ENCODE results near the gene TIMM13. TPM values are rescaled to one million over a fixed set of nuclear protein-coding genes. Genes with fewer than 3 reads are reported as not detected.

TIMM13 gene
- total and polyA plus RNA-seq, 4 donors = 27.2 to 103 (median 80.8) TPM

DNA sequence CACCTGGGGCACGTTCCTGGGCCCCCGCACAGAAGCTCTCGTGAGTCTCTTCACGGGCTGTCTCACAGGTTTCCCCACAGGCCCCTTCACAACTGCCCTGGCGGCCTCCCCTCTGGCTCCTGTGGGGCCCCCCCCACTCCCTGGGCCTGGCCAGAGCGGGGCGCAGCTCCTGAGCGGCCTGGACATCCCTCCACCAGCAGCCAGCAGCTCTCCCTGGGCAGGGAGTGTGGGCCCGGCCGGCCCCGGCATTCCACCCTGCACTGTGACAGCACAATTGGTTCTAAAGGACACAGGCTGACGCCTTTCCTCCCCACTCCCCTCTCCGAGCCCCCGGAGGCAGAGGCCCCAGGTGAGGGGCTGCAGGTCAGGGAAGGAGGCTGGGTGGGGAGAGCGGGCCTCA, 9.5 kb upstream of the TIMM13 start:
- H3K36me3 ChIP-seq (ENCODE audit: control insufficient read depth in 4 of 4, insufficient read depth in 4 of 4, low read length in 4 of 4) = peaks cover 3 to 47% (median 15%) of the 10 kb centered on the region in 4 donors
- 97% methylated on average over 15 of the region's 15 CpGs for WGBS, 2 donors
- no peaks in the 10 kb centered on the region for H3K27me3 ChIP-seq (ENCODE audit: control insufficient read depth in 3 of 3, insufficient read depth in 3 of 3, low read length in 2 of 3)
- H3K4me1 ChIP-seq (ENCODE audit: control insufficient read depth in 5 of 5, insufficient read depth in 5 of 5, low read length in 5 of 5) = no peaks in the 10 kb centered on the region
- ATAC-seq (ENCODE audit: insufficient read depth, low FRiP score) (no peak), DNase-seq (no peak)
- H3K27ac ChIP-seq (ENCODE audit: low read depth in 1 of 2, low read length in 1 of 2) = no peak overlapping the region
- no peak overlapping the region for H3K9ac ChIP-seq (ENCODE audit: insufficient read depth in 1 of 2, low read length in 2 of 2)
- H3K4me3 ChIP-seq = no peak overlapping the region
- H3K9me3 ChIP-seq (ENCODE audit: control insufficient read depth in 4 of 4, insufficient read depth in 3 of 4, low read length in 3 of 4) = no peaks in the 10 kb centered on the region
- TF ChIP-seq CTCF (IDR thresholded peaks at IDR 0.05; ENCODE audit: control extremely low read depth, extremely low read depth) = no peak

- Histone ChIP-seq H3K27me3 (ENCODE audit: control insufficient read depth in 3 of 3, insufficient read depth in 3 of 3, low read length in 2 of 3) (no peaks in the 10 kb centered on the region), H3K4me1 (ENCODE audit: control insufficient read depth in 5 of 5, insufficient read depth in 5 of 5, low read length in 5 of 5) (no peaks in the 10 kb centered on the region), H3K9me3 (ENCODE audit: control insufficient read depth in 4 of 4, insufficient read depth in 3 of 4, low read length in 3 of 4) (peaks cover 0 to 2% (median 0%) of the 10 kb centered on the region in 4 donors), H3K4me3 (no peak overlapping the region), H3K9ac (ENCODE audit: insufficient read depth in 1 of 2, low read length in 2 of 2) (no peak overlapping the region), H3K27ac (ENCODE audit: low read depth in 1 of 2, low read length in 1 of 2) (no peak overlapping the region), H3K36me3 (ENCODE audit: control insufficient read depth in 4 of 4, insufficient read depth in 4 of 4, low read length in 4 of 4) (peaks cover 3 to 48% (median 17%) of the 10 kb centered on the region in 4 donors)
- WGBS, 2 donors = 97% methylated on average over 35 to 39 of the region's 39 CpGs
- no peak for ATAC-seq (ENCODE audit: insufficient read depth, low FRiP score)
- TF ChIP-seq CTCF (IDR thresholded peaks at IDR 0.05; ENCODE audit: control extremely low read depth, extremely low read depth) = no peak
- DNase-seq = no peak
Measured at GRCh38 chr19:2436384-2436783, 9.0 kb upstream of the TIMM13 start.

- H3K36me3 ChIP-seq (ENCODE audit: control insufficient read depth in 4 of 4, insufficient read depth in 4 of 4, low read length in 4 of 4) = peaks cover 2 to 58% (median 16%) of the 10 kb centered on the region in 4 donors
- ATAC-seq (ENCODE audit: insufficient read depth, low FRiP score) (no peak), DNase-seq (no peak)
- H3K27ac ChIP-seq (ENCODE audit: low read depth in 1 of 2, low read length in 1 of 2) = no peak overlapping the region
- H3K27me3 ChIP-seq (ENCODE audit: control insufficient read depth in 3 of 3, insufficient read depth in 3 of 3, low read length in 2 of 3) = no peaks in the 10 kb centered on the region
- WGBS, 2 donors = 97 to 98% methylated on average over 42 of the region's 42 CpGs
- H3K9ac ChIP-seq (ENCODE audit: insufficient read depth in 1 of 2, low read length in 2 of 2) = no peak overlapping the region
- no peak for TF ChIP-seq CTCF (IDR thresholded peaks at IDR 0.05; ENCODE audit: control extremely low read depth, extremely low read depth)
- peaks cover 0 to 3% (median 0%) of the 10 kb centered on the region in 5 donors for H3K4me1 ChIP-seq (ENCODE audit: control insufficient read depth in 5 of 5, insufficient read depth in 5 of 5, low read length in 5 of 5)
- no peak overlapping the region for H3K4me3 ChIP-seq
- H3K9me3 ChIP-seq (ENCODE audit: control insufficient read depth in 4 of 4, insufficient read depth in 3 of 4, low read length in 3 of 4) = peaks cover 0 to 3% (median 0%) of the 10 kb centered on the region in 4 donors
Measured at GRCh38 chr19:2434721-2435265, 7.4 kb upstream of the TIMM13 start.

DNA sequence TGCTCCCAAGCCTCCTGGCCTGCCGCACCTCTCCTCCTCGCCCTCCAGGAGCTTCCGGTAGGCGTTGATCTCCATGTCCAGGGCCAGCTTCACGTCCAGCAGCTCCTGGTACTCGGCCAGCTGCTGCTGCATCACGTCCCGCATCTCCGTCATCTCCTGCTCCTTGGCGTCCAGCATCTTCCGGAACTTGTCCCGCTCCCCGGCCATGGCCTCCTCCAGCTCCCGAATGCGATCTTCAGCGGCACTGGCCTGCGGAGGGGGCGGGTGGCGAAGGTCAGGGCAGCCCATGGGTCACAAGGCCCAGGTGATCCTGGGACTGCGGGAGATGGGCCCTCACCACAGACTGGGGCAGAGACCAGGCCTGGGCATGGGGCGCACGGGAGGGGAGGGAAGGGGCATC, 6.9 kb upstream of the TIMM13 start:
- no peak for TF ChIP-seq CTCF (IDR thresholded peaks at IDR 0.05; ENCODE audit: control extremely low read depth, extremely low read depth)
- peaks cover 2 to 58% (median 16%) of the 10 kb centered on the region in 4 donors for H3K36me3 ChIP-seq (ENCODE audit: control insufficient read depth in 4 of 4, insufficient read depth in 4 of 4, low read length in 4 of 4)
- no peak overlapping the region for H3K9ac ChIP-seq (ENCODE audit: insufficient read depth in 1 of 2, low read length in 2 of 2)
- ATAC-seq (ENCODE audit: insufficient read depth, low FRiP score) = no peak
- no peaks in the 10 kb centered on the region for H3K27me3 ChIP-seq (ENCODE audit: control insufficient read depth in 3 of 3, insufficient read depth in 3 of 3, low read length in 2 of 3)
- no peak overlapping the region for H3K27ac ChIP-seq (ENCODE audit: low read depth in 1 of 2, low read length in 1 of 2)
- H3K4me3 ChIP-seq = no peak overlapping the region
- WGBS, 2 donors = 97% methylated on average over 22 of the region's 22 CpGs
- peaks cover 0 to 3% (median 0%) of the 10 kb centered on the region in 5 donors for H3K4me1 ChIP-seq (ENCODE audit: control insufficient read depth in 5 of 5, insufficient read depth in 5 of 5, low read length in 5 of 5)
- peaks cover 0 to 3% (median 0%) of the 10 kb centered on the region in 4 donors for H3K9me3 ChIP-seq (ENCODE audit: control insufficient read depth in 4 of 4, insufficient read depth in 3 of 4, low read length in 3 of 4)
- no peak for DNase-seq

Data from lung (tissue), 12 donors.